Endothelial cell of umbilical vein (primary cell): ENCODE data around the gene CDH22. TPM values are rescaled to one million over a fixed set of nuclear protein-coding genes. Genes with fewer than 3 reads are reported as not detected.
A peak's percentile ranks its signal among the peaks of the same experiment; 100 is the strongest.

Source experiments
- BruUV-seq: library from RNA; stranded (reverse); fragments of 400-500 nt; replicated peaks from 2 replicates; lab custom pipeline; 2021; lab: Mats Ljungman, UMichigan
- CTCF ChIA-PET: fragments of 300-600, 350-600 bp; sonication (Branson Sonifier 250); formaldehyde crosslinking; loops from one replicate; lab custom pipeline; 2021; ENCODE audit warnings: antibody characterized with exemption, inconsistent platforms; lab: Charles Lee
- POLR2A ChIA-PET: fragments of 300-600, 350-600 bp; sonication (Branson Sonifier 250); formaldehyde crosslinking; loops from one replicate; lab custom pipeline; 2021; ENCODE audit warnings: antibody characterized with exemption, inconsistent platforms; lab: Charles Lee
- DNase-seq: peaks from one replicate; pipeline ENCODE4 v3.0.0-alpha.2; 2011; ENCODE audit warnings: low read depth, low spot score
- FAIRE-seq: peaks from 2 replicates; lab custom pipeline; 2011; peaks lifted over from hg19 to GRCh38; lab: Jason Lieb, UNC
- H2AFZ ChIP-seq: 2 replicates; pipeline ENCODE4 v1.6.0; 2012; ENCODE audit warnings: low read depth, low read length, control low read depth, inconsistent platforms
- H3K27ac ChIP-seq: 2 replicates; pipeline ENCODE4 v1.5.1; 2011; ENCODE audit warnings: low read depth, mild to moderate bottlenecking, control low read depth, low read length, moderate library complexity; ENCODE audit not compliant: insufficient read depth
- H3K27me3 ChIP-seq, 2 experiments: 2 replicates each; pipeline versions ENCODE4 v1.6.0 to v1.6.1; 2011; ENCODE audit warnings: low read length in 2 of 2, mixed read lengths in 1 of 2; ENCODE audit not compliant: control insufficient read depth in 2 of 2, insufficient read depth in 2 of 2
- H3K36me3 ChIP-seq, 2 experiments: 2 replicates in 1 of 2; 3 replicates in 1 of 2; pipeline ENCODE4 v1.5.1; 2011; ENCODE audit warnings: low read length in 2 of 2, mild to moderate bottlenecking in 1 of 2, moderate library complexity in 1 of 2; ENCODE audit not compliant: control insufficient read depth in 2 of 2, insufficient read depth in 2 of 2; ENCODE audit errors: extremely low read depth in 1 of 2
- H3K4me1 ChIP-seq: 3 replicates; pipeline ENCODE4 v1.5.1; 2011; ENCODE audit warnings: mild to moderate bottlenecking, low read length; ENCODE audit not compliant: control insufficient read depth, insufficient read depth; ENCODE audit errors: extremely low read depth
- H3K4me2 ChIP-seq: 2 replicates; pipeline ENCODE4 v1.6.1; 2011; ENCODE audit warnings: low read length, control low read depth, mixed read lengths; ENCODE audit not compliant: insufficient read depth
- H3K4me3 ChIP-seq, 3 experiments: fragments of 200-600 bp in 1 of 3; sonication (generic), shearing (Covaris generic) in 1 of 3; replicated peaks in 1 of 3; 2 replicates each; pipeline ENCODE4 v1.5.1; 2011 to 2016; ENCODE audit warnings: control low read depth in 3 of 3, low read length in 3 of 3, mild to moderate bottlenecking in 2 of 3, inconsistent platforms in 1 of 3, low read depth in 1 of 3, moderate library complexity in 1 of 3; ENCODE audit not compliant: insufficient read depth in 1 of 3
- H3K79me2 ChIP-seq: 2 replicates; pipeline ENCODE4 v1.6.0; 2012; ENCODE audit warnings: low read length, inconsistent platforms; ENCODE audit not compliant: control insufficient read depth, insufficient read depth
- H3K9ac ChIP-seq: replicated peaks from 2 replicates; pipeline ENCODE3; 2011; ENCODE audit warnings: low read length, control low read depth; ENCODE audit not compliant: insufficient read depth; ENCODE audit errors: extremely low read depth
- H3K9me1 ChIP-seq: replicated peaks from 3 replicates; pipeline ENCODE4 v1.6.0; 2011; ENCODE audit warnings: mild to moderate bottlenecking, low read length; ENCODE audit not compliant: control insufficient read depth, insufficient read depth; ENCODE audit errors: extremely low read depth
- H3K9me3 ChIP-seq: replicated peaks from 2 replicates; pipeline ENCODE4 v1.5.1; 2012; ENCODE audit warnings: low read length, inconsistent platforms; ENCODE audit not compliant: control insufficient read depth, insufficient read depth
- H4K20me1 ChIP-seq: replicated peaks from 2 replicates; pipeline ENCODE3; 2011; ENCODE audit warnings: mild to moderate bottlenecking, low read length; ENCODE audit not compliant: control insufficient read depth, insufficient read depth; ENCODE audit errors: extremely low read depth
- CTCF ChIP-seq, 2 donors: IDR thresholded peaks; 1 replicate in 1 of 2; 2 replicates in 1 of 2; pipeline ENCODE4 v1.5.1; 2011; ENCODE audit warnings: low read length in 2 of 2, mild to moderate bottlenecking in 2 of 2, moderate library complexity in 2 of 2, control low read depth in 1 of 2, inconsistent platforms in 1 of 2, low read depth in 1 of 2; ENCODE audit not compliant: insufficient read depth in 1 of 2; ENCODE audit errors: extremely low read depth in 1 of 2
- EZH2 ChIP-seq: IDR thresholded peaks from 2 replicates; pipeline ENCODE4 v1.6.1; 2012; ENCODE audit warnings: borderline replicate concordance, low read depth, mild to moderate bottlenecking, moderate library complexity, low read length, inconsistent platforms; ENCODE audit not compliant: severe bottlenecking
- FOS ChIP-seq: IDR thresholded peaks from 2 replicates; pipeline ENCODE4 v1.6.1; 2011; ENCODE audit warnings: mild to moderate bottlenecking, low read length, moderate library complexity, borderline replicate concordance; ENCODE audit not compliant: insufficient read depth
- POLR2A ChIP-seq: IDR thresholded peaks from 2 replicates; pipeline ENCODE4 v1.6.1; 2012; ENCODE audit warnings: low read depth, mild to moderate bottlenecking, control low read depth, low read length
- dilution Hi-C: fragments of 300-500 bp; cut with MboI; formaldehyde crosslinking; loops from one replicate; pipeline ENCODE4 v1.15.0; 2019; ENCODE audit warnings: low sequenced_read_pairs; ENCODE audit not compliant: extremely low pct_ligation_motif_present
- intact Hi-C: fragments of 100-400 bp; cut with micrococcal nuclease; formaldehyde crosslinking; loops from one replicate; pipeline ENCODE4 v1.10.0; 2022
- polyA plus RNA-seq, 4 experiments: library from polyadenylated mRNA; depleted of rRNA in 3 of 4; stranded (reverse) in 3 of 4; unstranded in 1 of 4; fragments of >200 nt; gene quantifications; 2 replicates each; pipeline versions ENCODE4 v1.2.1 to v1.2.3, GENCODE V29; 2011 to 2012; ENCODE audit warnings: missing spikeins in 1 of 4
- total RNA-seq: library from RNA; stranded (reverse); gene quantifications from 2 replicates; pipeline ENCODE4 v1.2.3, GENCODE V29; 2021

CDH22 gene
- total and polyA plus RNA-seq, 2 donors (not counting 3 experiments of a cell fraction or from before 2014, with no cell fraction given), result not detected

GRCh38 chr20:46173652-46174468 is 134.4 kb downstream of the CDH22 start:
- Histone ChIP-seq H3K27ac (no peak overlapping the region), H3K4me3 (no peak overlapping the region), H3K79me2 (no peaks in the 10 kb centered on the region), H3K9me3 (no peaks in the 10 kb centered on the region), H3K9ac (no peak overlapping the region), H3K9me1 (no peaks in the 10 kb centered on the region), H3K36me3 (no peaks in the 10 kb centered on the region), H4K20me1 (no peaks in the 10 kb centered on the region), H3K4me1 (no peaks in the 10 kb centered on the region), H2AFZ (no peak overlapping the region), H3K4me2 (no peak overlapping the region), H3K27me3 (peaks cover 18 to 33% of the 10 kb centered on the region in 2 experiments)
- CTCF ChIA-PET, result interaction anchor here (0.7 to 7.5 kb wide), 12 partner anchors 16 to 204 kb away, joined by 3 to 77 read pairs (median 4); no protein-coding TSS in a partner anchor
- TF ChIP-seq FOS (no peak), EZH2 (peak; percentile 24)
- intact Hi-C loops (loop anchor here (1.0 to 2.0 kb wide), 3 partner anchors 42 to 159 kb away; no protein-coding TSS in a partner anchor), dilution Hi-C loops (no loop called here)
- no peak for FAIRE-seq
- no TSS peak for BruUV-seq
- POLR2A ChIA-PET, result no interaction called here
- DNase-seq, result no peak

- BruUV-seq, result no TSS peak
- no peaks in the 10 kb centered on the region for H4K20me1 ChIP-seq
- no peaks in the 10 kb centered on the region for H3K4me1 ChIP-seq
- H3K9me3 ChIP-seq, result no peaks in the 10 kb centered on the region
- no peaks in the 10 kb centered on the region for H3K79me2 ChIP-seq
- H3K9ac ChIP-seq, result no peak overlapping the region
- no peak for TF ChIP-seq CTCF (IDR thresholded peaks at IDR 0.05; ENCODE audit: extremely low read depth in 1 of 2, insufficient read depth in 1 of 2, low read depth in 1 of 2, low read length in 2 of 2)
- TF ChIP-seq POLR2A, result no peak
- H3K9me1 ChIP-seq, result no peaks in the 10 kb centered on the region
- no peaks in the 10 kb centered on the region for H3K36me3 ChIP-seq
- intact Hi-C loops, result loop anchor here (1.0 kb wide), 1 partner anchor 150 kb away; no protein-coding TSS in a partner anchor
- DNase-seq, result no peak
- H2AFZ ChIP-seq, result no peak overlapping the region
- no peak overlapping the region for H3K4me3 ChIP-seq
- POLR2A ChIA-PET, result no interaction called here
- H3K27ac ChIP-seq, result no peak overlapping the region
- H3K4me2 ChIP-seq, result no peak overlapping the region
- CTCF ChIA-PET, result interaction anchor here (1.2 to 7.5 kb wide), 8 partner anchors 10 to 186 kb away, joined by 3 to 77 read pairs (median 13); no protein-coding TSS in a partner anchor
- dilution Hi-C loops, result no loop called here
- peaks cover 18 to 33% of the 10 kb centered on the region in 2 experiments for H3K27me3 ChIP-seq
- FAIRE-seq, result no peak
These were observed 135.2 kb downstream of the CDH22 start for GRCh38 chr20:46172961-46173536.
